Mesendoderm (in vitro differentiated cells): ENCODE data around the gene NCKAP5L.

Experiments
- DNase-seq: peaks from one replicate; pipeline ENCODE4 v3.0.0; 2013
- H2AK5ac ChIP-seq: 2 replicates; pipeline ENCODE4 v1.6.1; 2013; ENCODE audit warnings: low read length, inconsistent platforms
- H2BK120ac ChIP-seq: 2 replicates; pipeline ENCODE4 v1.6.1; 2013; ENCODE audit warnings: low read depth, mild to moderate bottlenecking, low read length, moderate library complexity, mixed read lengths
- H2BK15ac ChIP-seq: replicated peaks from 2 replicates; pipeline ENCODE4 v1.6.1; 2013; ENCODE audit warnings: low read depth, mild to moderate bottlenecking, moderate library complexity
- H2BK5ac ChIP-seq: 2 replicates; pipeline ENCODE4 v1.6.1; 2013; ENCODE audit warnings: low read length, inconsistent platforms
- H3K18ac ChIP-seq: 2 replicates; pipeline ENCODE4 v1.6.1; 2013; ENCODE audit warnings: mild to moderate bottlenecking, low read length, mixed read lengths
- H3K23ac ChIP-seq: one replicate; pipeline ENCODE4 v1.6.1; 2013; ENCODE audit warnings: low read length
- H3K27ac ChIP-seq: 2 replicates; pipeline ENCODE4 v1.5.1; 2013; ENCODE audit warnings: low read depth, mild to moderate bottlenecking, inconsistent platforms, low read length, moderate library complexity
- H3K27me3 ChIP-seq: 2 replicates; pipeline ENCODE4 v1.6.1; 2013; ENCODE audit warnings: low read length, control low read depth, mild to moderate bottlenecking, inconsistent platforms; ENCODE audit not compliant: insufficient read depth, poor library complexity
- H3K36me3 ChIP-seq: 2 replicates; pipeline ENCODE4 v1.6.1; 2013; ENCODE audit warnings: low read length, inconsistent platforms; ENCODE audit not compliant: control insufficient read depth, insufficient read depth
- H3K4ac ChIP-seq: one replicate; pipeline ENCODE4 v1.6.1; 2013; ENCODE audit warnings: low read depth, mild to moderate bottlenecking, low read length, moderate library complexity
- H3K4me1 ChIP-seq: 2 replicates; pipeline ENCODE4 v1.6.1; 2013; ENCODE audit warnings: low read depth, low read length, inconsistent platforms; ENCODE audit not compliant: control insufficient read depth
- H3K4me2 ChIP-seq: 2 replicates; pipeline ENCODE4 v1.6.1; 2013; ENCODE audit warnings: low read length
- H3K4me3 ChIP-seq: 2 replicates; pipeline ENCODE4 v1.5.1; 2013; ENCODE audit warnings: mild to moderate bottlenecking, low read length
- H3K56ac ChIP-seq: one replicate; pipeline ENCODE4 v1.6.1; 2013; ENCODE audit warnings: low read length
- H3K79me1 ChIP-seq: 2 replicates; pipeline ENCODE4 v1.6.1; 2013; ENCODE audit warnings: low read length, inconsistent platforms
- H3K79me2 ChIP-seq: 2 replicates; pipeline ENCODE4 v1.6.1; 2013; ENCODE audit warnings: mild to moderate bottlenecking, low read length; ENCODE audit not compliant: control insufficient read depth, insufficient read depth
- H3K9ac ChIP-seq: 2 replicates; pipeline ENCODE4 v1.6.1; 2013; ENCODE audit warnings: low read length, inconsistent platforms
- H4K5ac ChIP-seq: one replicate; pipeline ENCODE4 v1.6.1; 2013; ENCODE audit warnings: low read length
- H4K8ac ChIP-seq: one replicate; pipeline ENCODE4 v1.6.1; 2013; ENCODE audit warnings: low read depth, mild to moderate bottlenecking, control low read depth, low read length, moderate library complexity
- WGBS: extraction: QIAGEN DNeasy Blood & Tissue Kit; methylation state at CpG from one replicate; pipeline ENCODE4 v1.1.7; 2013; ENCODE audit warnings: low lambda C conversion rate, missing lambda C conversion rate; ENCODE audit not compliant: insufficient coverage; ENCODE audit errors: extremely low coverage; 5-methylcytosine and 5-hydroxymethylcytosine counted together

The NCKAP5L gene

GRCh38 chr12:49809381-49809905 lies 18.8 kb downstream of the NCKAP5L start:
- peak overlapping the region; percentile 82 for H3K27ac ChIP-seq
- no peak overlapping the region for H3K18ac ChIP-seq
- no peak overlapping the region for H4K8ac ChIP-seq
- DNase-seq = peak; percentile 53
- H3K79me2 ChIP-seq = peaks cover 1% of the 10 kb centered on the region
- peaks cover 13% of the 10 kb centered on the region for H3K4me1 ChIP-seq
- H2BK5ac ChIP-seq = no peak overlapping the region
- H3K4ac ChIP-seq = no peak overlapping the region
- H3K9ac ChIP-seq = peak overlapping the region; percentile 4
- peak overlapping the region; percentile 91 for H2AK5ac ChIP-seq
- no peak overlapping the region for H2BK120ac ChIP-seq
- H3K56ac ChIP-seq = peak overlapping the region; percentile 45
- H3K36me3 ChIP-seq = no peaks in the 10 kb centered on the region
- peak overlapping the region; percentile 53 for H3K23ac ChIP-seq
- WGBS = no CpG with 5 or more reads among the region's 4 CpGs
- no peaks in the 10 kb centered on the region for H3K27me3 ChIP-seq
- H2BK15ac ChIP-seq = no peak overlapping the region
- H3K4me2 ChIP-seq = no peak overlapping the region
- peaks cover 6% of the 10 kb centered on the region for H3K79me1 ChIP-seq
- H3K4me3 ChIP-seq = no peak overlapping the region
- H4K5ac ChIP-seq = no peak overlapping the region

GRCh38 chr12:49808686-49809380 lies 19.4 kb downstream of the NCKAP5L start:
- Histone ChIP-seq H3K23ac (no peak overlapping the region), H3K9ac (peak overlapping the region; percentile 4), H3K4me2 (no peak overlapping the region), H3K27ac (peak overlapping the region; percentile 82), H2BK120ac (no peak overlapping the region), H4K8ac (no peak overlapping the region), H4K5ac (no peak overlapping the region), H3K27me3 (no peaks in the 10 kb centered on the region), H3K56ac (peak overlapping the region; percentile 45), H3K36me3 (no peaks in the 10 kb centered on the region), H2BK15ac (no peak overlapping the region), H2AK5ac (no peak overlapping the region), H3K18ac (no peak overlapping the region), H2BK5ac (no peak overlapping the region), H3K79me2 (peaks cover 1% of the 10 kb centered on the region), H3K79me1 (peaks cover 6% of the 10 kb centered on the region), H3K4me1 (peaks cover 13% of the 10 kb centered on the region), H3K4ac (no peak overlapping the region), H3K4me3 (no peak overlapping the region)
- no CpG with 5 or more reads among the region's 14 CpGs for WGBS
- DNase-seq = peak; percentile 69

- Histone ChIP-seq H3K27me3 (no peaks in the 10 kb centered on the region), H3K23ac (no peak overlapping the region), H4K8ac (no peak overlapping the region), H3K56ac (peak overlapping the region; percentile 45), H2BK5ac (no peak overlapping the region), H2BK15ac (no peak overlapping the region), H3K27ac (no peak overlapping the region), H3K79me2 (peaks cover 1% of the 10 kb centered on the region), H3K4me1 (peaks cover 13% of the 10 kb centered on the region), H2BK120ac (no peak overlapping the region), H3K18ac (no peak overlapping the region), H3K4me3 (no peak overlapping the region), H3K36me3 (no peaks in the 10 kb centered on the region), H2AK5ac (no peak overlapping the region), H4K5ac (no peak overlapping the region), H3K79me1 (peaks cover 6% of the 10 kb centered on the region), H3K9ac (peak overlapping the region; percentile 3), H3K4me2 (no peak overlapping the region), H3K4ac (no peak overlapping the region)
- DNase-seq = no peak
- WGBS = no CpG with 5 or more reads among the region's 12 CpGs
Measured at GRCh38 chr12:49807991-49808580, 20.1 kb downstream of the NCKAP5L start.

- Histone ChIP-seq H2BK120ac (no peak overlapping the region), H3K79me1 (peaks cover 6% of the 10 kb centered on the region), H2AK5ac (no peak overlapping the region), H3K79me2 (peaks cover 1% of the 10 kb centered on the region), H3K18ac (no peak overlapping the region), H2BK5ac (no peak overlapping the region), H3K4me2 (no peak overlapping the region), H3K23ac (no peak overlapping the region), H3K4me1 (peaks cover 13% of the 10 kb centered on the region), H4K5ac (no peak overlapping the region), H3K9ac (no peak overlapping the region), H3K4me3 (no peak overlapping the region), H4K8ac (no peak overlapping the region), H3K36me3 (no peaks in the 10 kb centered on the region), H3K56ac (no peak overlapping the region), H3K4ac (no peak overlapping the region), H3K27me3 (no peaks in the 10 kb centered on the region), H2BK15ac (no peak overlapping the region), H3K27ac (no peak overlapping the region)
- no peak for DNase-seq
- no CpG with 5 or more reads among the region's 7 CpGs for WGBS
Measured at GRCh38 chr12:49806877-49807276, 21.3 kb downstream of the NCKAP5L start.

GRCh38 chr12:49806321-49806813 lies 21.8 kb downstream of the NCKAP5L start:
- no peak overlapping the region for H4K5ac ChIP-seq
- no peak overlapping the region for H3K23ac ChIP-seq

More at GRCh38 chr12:49806321-49806813, 21.8 kb downstream of the NCKAP5L start:
- Histone ChIP-seq H3K4me2 (no peak overlapping the region), H2AK5ac (no peak overlapping the region), H4K8ac (no peak overlapping the region), H3K27ac (no peak overlapping the region), H3K56ac (no peak overlapping the region), H3K9ac (no peak overlapping the region), H3K79me2 (peaks cover 1% of the 10 kb centered on the region), H3K27me3 (no peaks in the 10 kb centered on the region), H3K18ac (no peak overlapping the region), H3K36me3 (no peaks in the 10 kb centered on the region), H3K4me3 (no peak overlapping the region), H3K79me1 (peaks cover 6% of the 10 kb centered on the region), H2BK15ac (no peak overlapping the region), H2BK5ac (no peak overlapping the region), H3K4ac (no peak overlapping the region), H3K4me1 (peaks cover 13% of the 10 kb centered on the region), H2BK120ac (no peak overlapping the region)
- WGBS = no CpG with 5 or more reads among the region's 7 CpGs
- DNase-seq = no peak
